ENCODE measurements around the gene KMO. TPM values are rescaled to one million over a fixed set of nuclear protein-coding genes. Genes with fewer than 3 reads are reported as not detected.

KMO gene
- polyA plus RNA-seq, 1 donor = 0.54 TPM

GRCh38 chr1:241630476-241630875 is 98.3 kb downstream of the KMO start:
- DNase-seq = no peak

GRCh38 chr1:241630899-241631298 is 98.7 kb downstream of the KMO start:
- DNase-seq = no peak

GRCh38 chr1:241631674-241632073 is 99.5 kb downstream of the KMO start:
- DNase-seq = no peak

GRCh38 chr1:241632987-241633386 is 100.8 kb downstream of the KMO start:
- DNase-seq = no peak

GRCh38 chr1:241635556-241636152 is 103.5 kb downstream of the KMO start:
- no peak for DNase-seq

GRCh38 chr1:241636291-241636690 is 104.1 kb downstream of the KMO start:
- DNase-seq = no peak

- no peak for DNase-seq
These were observed 104.9 kb downstream of the KMO start for GRCh38 chr1:241637046-241637590.

- DNase-seq = no peak
These were observed 105.4 kb downstream of the KMO start for GRCh38 chr1:241637604-241638003.

GRCh38 chr1:241638099-241638682 is 106.0 kb downstream of the KMO start:
- DNase-seq = no peak

- no peak for DNase-seq
These were observed 106.9 kb downstream of the KMO start for GRCh38 chr1:241638909-241639622.

- DNase-seq = peak; percentile 15
These were observed 107.5 kb downstream of the KMO start for GRCh38 chr1:241639623-241640148.

- peak; percentile 91 for DNase-seq
These were observed 108.1 kb downstream of the KMO start, which contains the start of the genes CHML and OPN3 for GRCh38 chr1:241640149-241640866. CHML (minus strand) TSS chr1:241640369; CDS start chr1:241635766, 4,603 bp downstream. OPN3 (minus strand) TSS chr1:241640369; CDS start chr1:241640254, 115 bp downstream.

GRCh38 chr1:241640867-241641622 is 108.9 kb downstream of the KMO start:
- DNase-seq = no peak

- DNase-seq = no peak
These were observed 109.8 kb downstream of the KMO start for GRCh38 chr1:241641773-241642592.

- no peak for DNase-seq
These were observed 110.4 kb downstream of the KMO start for GRCh38 chr1:241642593-241642944.

- DNase-seq = no peak
These were observed 112.1 kb downstream of the KMO start for GRCh38 chr1:241644259-241644658.

GRCh38 chr1:241645199-241645598 is 113.0 kb downstream of the KMO start:
- DNase-seq = no peak

Measured in hindlimb muscle (tissue), 1 donor.